CD14-positive monocyte (primary cell): Measurements from ENCODE around the gene SPTLC1. TPM values are rescaled to one million over a fixed set of nuclear protein-coding genes. Genes with fewer than 3 reads are reported as not detected.

Experiments
- DNase-seq, 3 donors: peaks; one replicate each; pipeline ENCODE4 v3.0.0-alpha.2; 2011 to 2022
- H2AFZ ChIP-seq: 2 replicates; pipeline ENCODE4 v1.6.0; 2012; ENCODE audit warnings: mild to moderate bottlenecking, low read depth, low read length, inconsistent platforms; ENCODE audit not compliant: insufficient read depth, poor library complexity, severe bottlenecking
- H3K27ac ChIP-seq, 2 donors: 1 replicate in 1 of 2; 2 replicates in 1 of 2; pipeline ENCODE4 v1.5.1; 2012 to 2013; ENCODE audit warnings: low read length in 2 of 2, control low read depth in 1 of 2, inconsistent platforms in 1 of 2, low read depth in 1 of 2, mild to moderate bottlenecking in 1 of 2
- H3K27me3 ChIP-seq, 2 donors: one replicate each; pipeline versions ENCODE4 v1.6.0 to v1.6.1; 2011 to 2013; ENCODE audit warnings: low read length in 2 of 2; ENCODE audit not compliant: control insufficient read depth in 2 of 2, insufficient read depth in 2 of 2
- H3K36me3 ChIP-seq, 2 donors: replicated peaks in 1 of 2; 1 replicate in 1 of 2; 2 replicates in 1 of 2; pipeline versions ENCODE4 v1.5.1 to v1.6.1; 2012 to 2013; ENCODE audit warnings: low read length in 2 of 2, control low read depth in 1 of 2, inconsistent platforms in 1 of 2, mild to moderate bottlenecking in 1 of 2; ENCODE audit not compliant: insufficient read depth in 2 of 2, control insufficient read depth in 1 of 2
- H3K4me1 ChIP-seq, 2 donors: 1 replicate in 1 of 2; 2 replicates in 1 of 2; pipeline versions ENCODE4 v1.5.1 to v1.6.1; 2012 to 2013; ENCODE audit warnings: low read length in 2 of 2, control low read depth in 1 of 2, inconsistent platforms in 1 of 2, mild to moderate bottlenecking in 1 of 2, moderate library complexity in 1 of 2; ENCODE audit not compliant: insufficient read depth in 2 of 2, control insufficient read depth in 1 of 2
- H3K4me2 ChIP-seq: replicated peaks from 2 replicates; pipeline ENCODE3; 2012; ENCODE audit warnings: low read length, moderate library complexity, mild to moderate bottlenecking; ENCODE audit not compliant: poor library complexity, severe bottlenecking; ENCODE audit errors: extremely low read depth
- H3K4me3 ChIP-seq, 3 experiments: fragments of 200-600 bp in 1 of 3; sonication (generic) in 1 of 3; replicated peaks in 1 of 3; 1 replicate in 2 of 3; 2 replicates in 1 of 3; pipeline ENCODE4 v1.5.1; 2011 to 2013; ENCODE audit warnings: low read length in 3 of 3, mild to moderate bottlenecking in 3 of 3, control low read depth in 2 of 3, low read depth in 2 of 3, inconsistent platforms in 1 of 3, moderate library complexity in 1 of 3
- H3K79me2 ChIP-seq: 2 replicates; pipeline ENCODE4 v1.6.0; 2012; ENCODE audit warnings: mild to moderate bottlenecking, control low read depth, inconsistent platforms, low read length, moderate library complexity; ENCODE audit not compliant: insufficient read depth
- H3K9ac ChIP-seq: 2 replicates; pipeline ENCODE4 v1.6.0; 2017; ENCODE audit warnings: low read length, mild to moderate bottlenecking; ENCODE audit not compliant: insufficient read depth, poor library complexity, severe bottlenecking
- H3K9me3 ChIP-seq, 2 donors: replicated peaks in 1 of 2; 1 replicate in 1 of 2; 2 replicates in 1 of 2; pipeline versions ENCODE4 v1.5.1 to v1.6.1; 2012 to 2013; ENCODE audit warnings: low read length in 2 of 2, control low read depth in 1 of 2; ENCODE audit not compliant: control insufficient read depth in 1 of 2, insufficient read depth in 1 of 2
- H4K20me1 ChIP-seq: 2 replicates; pipeline ENCODE4 v1.6.0; 2012; ENCODE audit warnings: mild to moderate bottlenecking, low read length, control low read depth, moderate library complexity; ENCODE audit not compliant: insufficient read depth
- H3K27ac Mint-ChIP-seq, 7 donors: one replicate each; pipeline ENCODE4 v1.8.0; 2020; ENCODE audit warnings: mild to moderate bottlenecking in 7 of 7, mixed read lengths in 7 of 7, moderate library complexity in 6 of 7, inconsistent platforms in 2 of 7
- H3K27me3 Mint-ChIP-seq, 3 donors: one replicate each; pipeline ENCODE4 v1.8.0; 2021 to 2022; ENCODE audit warnings: low read depth in 3 of 3, mild to moderate bottlenecking in 3 of 3, mixed read lengths in 3 of 3, moderate library complexity in 3 of 3, inconsistent platforms in 1 of 3
- H3K36me3 Mint-ChIP-seq, 2 donors: one replicate each; pipeline ENCODE4 v1.8.0; 2020; ENCODE audit warnings: mixed read lengths in 2 of 2, inconsistent platforms in 1 of 2, mild to moderate bottlenecking in 1 of 2
- H3K4me1 Mint-ChIP-seq: one replicate; pipeline ENCODE4 v1.8.0; 2020; ENCODE audit warnings: mild to moderate bottlenecking, mixed read lengths
- H3K4me3 Mint-ChIP-seq, 2 donors: one replicate each; pipeline ENCODE4 v1.8.0; 2020; ENCODE audit warnings: mild to moderate bottlenecking in 2 of 2, mixed read lengths in 2 of 2, moderate library complexity in 1 of 2
- H3K9me3 Mint-ChIP-seq, 7 donors: one replicate each; pipeline ENCODE4 v1.8.0; 2020 to 2022; ENCODE audit warnings: mixed read lengths in 7 of 7, mild to moderate bottlenecking in 6 of 7, moderate library complexity in 6 of 7, inconsistent platforms in 2 of 7
- WGBS: methylation state at CpG from one replicate; pipeline ENCODE4 v1.1.5; 2013; ENCODE audit warnings: missing lambda C conversion rate; ENCODE audit not compliant: insufficient coverage; 5-methylcytosine and 5-hydroxymethylcytosine counted together
- intact Hi-C, 2 donors: fragments of 100-400 bp; cut with micrococcal nuclease; formaldehyde crosslinking; loops; one replicate each; pipeline versions ENCODE4 v1.15.0 to v1.15.1; 2023
- polyA plus RNA-seq, 3 donors: library from polyadenylated mRNA; depleted of rRNA in 1 of 3; unstranded in 2 of 3; stranded (reverse) in 1 of 3; fragments of 300-500 nt in 2 of 3; fragments of >200 nt in 1 of 3; fragmentation: Illumina TruSeq in 2 of 3; gene quantifications; 1 replicate in 2 of 3; 2 replicates in 1 of 3; pipeline ENCODE4 v1.2.3, GENCODE V29; 2012 to 2021
- small RNA-seq: library from RNA; depleted of rRNA; stranded (forward); fragments of <200 nt; gene quantifications from one replicate; pipeline ENCODE3, GENCODE V24; 2012; ENCODE audit warnings: low read depth; ENCODE audit not compliant: insufficient read length
- TF ChIP-seq, protein P1 (sequence below): fragments of 200-600 bp; IDR thresholded peaks from one replicate; pipeline ENCODE4 v1.8.0; 2022; ENCODE audit warnings: antibody characterized with exemption, mild to moderate bottlenecking

SPTLC1 gene
- polyA plus RNA-seq, 3 donors, result 37.4 to 92.4 (median 80.0) TPM

DNA sequence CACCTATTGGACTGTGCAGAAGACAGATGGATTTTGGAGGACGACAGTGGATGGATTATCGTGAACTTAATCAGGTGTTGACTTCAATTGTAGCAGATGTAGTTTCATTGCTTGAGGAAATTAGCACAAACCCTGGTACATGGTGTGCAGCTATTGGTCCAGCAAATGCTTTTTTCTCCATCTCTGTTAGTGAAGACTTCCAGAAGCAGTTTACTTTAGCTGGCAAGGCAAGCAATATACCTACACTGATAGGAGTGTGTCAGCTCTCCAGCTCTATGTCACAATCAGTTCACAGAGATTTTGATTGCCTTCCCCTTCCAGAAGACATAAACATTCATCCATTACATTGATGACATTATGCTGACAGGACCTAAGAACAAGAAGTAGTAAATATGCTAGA, 129.5 kb downstream of the SPTLC1 start:
- Histone ChIP-seq H3K27me3 (no peaks in the 10 kb centered on the region), H3K9me3 (peaks cover 14 to 21% of the 10 kb centered on the region in 2 donors), H3K79me2 (no peaks in the 10 kb centered on the region), H3K36me3 (no peaks in the 10 kb centered on the region), H2AFZ (no peak overlapping the region), H3K4me3 (no peak overlapping the region), H3K4me2 (no peak overlapping the region), H3K9ac (no peak overlapping the region), H4K20me1 (no peaks in the 10 kb centered on the region), H3K27ac (no peak overlapping the region), H3K4me1 (no peaks in the 10 kb centered on the region)
- TF ChIP-seq, protein P1, sequence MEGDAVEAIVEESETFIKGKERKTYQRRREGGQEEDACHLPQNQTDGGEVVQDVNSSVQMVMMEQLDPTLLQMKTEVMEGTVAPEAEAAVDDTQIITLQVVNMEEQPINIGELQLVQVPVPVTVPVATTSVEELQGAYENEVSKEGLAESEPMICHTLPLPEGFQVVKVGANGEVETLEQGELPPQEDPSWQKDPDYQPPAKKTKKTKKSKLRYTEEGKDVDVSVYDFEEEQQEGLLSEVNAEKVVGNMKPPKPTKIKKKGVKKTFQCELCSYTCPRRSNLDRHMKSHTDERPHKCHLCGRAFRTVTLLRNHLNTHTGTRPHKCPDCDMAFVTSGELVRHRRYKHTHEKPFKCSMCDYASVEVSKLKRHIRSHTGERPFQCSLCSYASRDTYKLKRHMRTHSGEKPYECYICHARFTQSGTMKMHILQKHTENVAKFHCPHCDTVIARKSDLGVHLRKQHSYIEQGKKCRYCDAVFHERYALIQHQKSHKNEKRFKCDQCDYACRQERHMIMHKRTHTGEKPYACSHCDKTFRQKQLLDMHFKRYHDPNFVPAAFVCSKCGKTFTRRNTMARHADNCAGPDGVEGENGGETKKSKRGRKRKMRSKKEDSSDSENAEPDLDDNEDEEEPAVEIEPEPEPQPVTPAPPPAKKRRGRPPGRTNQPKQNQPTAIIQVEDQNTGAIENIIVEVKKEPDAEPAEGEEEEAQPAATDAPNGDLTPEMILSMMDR, result no peak
- DNase-seq, result no peak
- peaks cover 2 to 6% (median 2%) of the 10 kb centered on the region in 3 donors for H3K27me3 Mint-ChIP-seq
- no peaks in the 10 kb centered on the region for H3K4me1 Mint-ChIP-seq
- no peak overlapping the region for H3K27ac Mint-ChIP-seq
- no peaks in the 10 kb centered on the region for H3K36me3 Mint-ChIP-seq
- H3K4me3 Mint-ChIP-seq, result no peak overlapping the region
- peaks cover 8 to 22% (median 16%) of the 10 kb centered on the region in 7 donors for H3K9me3 Mint-ChIP-seq
- WGBS, result 80% methylated on average over 1 of the region's 2 CpGs
- intact Hi-C loops, result no loop called here

Small RNAs within 50 kb of the gene (small RNA-seq; reads per million reads assigned to genes)
- gene MTATP6P29 (not detected), gene MTND4LP7 (not detected)

Other genes starting within 250 kb of the SPTLC1 start
- gene ROR2, start 165.2 kb downstream of the SPTLC1 start, polyA plus RNA-seq, result not detected
- gene IARS1, start 178.3 kb upstream of the SPTLC1 start, polyA plus RNA-seq, result 10 to 100 TPM in 2 of 3 donors, 1 to 10 TPM in 1; 7.1 to 24.2 (median 22.8) TPM
- gene NOL8, start 209.9 kb upstream of the SPTLC1 start, polyA plus RNA-seq, result 10 to 100 TPM in 1 of 3 donors, 1 to 10 TPM in 2; 2.9 to 22.0 (median 8.8) TPM
- 1 to 10 TPM in 2 of 3 donors, under 1 TPM in 1; 0.50 to 1.1 (median 1.1) TPM for gene CENPP, start 210.5 kb upstream of the SPTLC1 start, polyA plus RNA-seq